GM19328 (cell line): ENCODE data around the gene F3.

Source experiments
- ATAC-seq: cut with Tn5 transposase; IDR thresholded peaks from one replicate; pipeline ENCODE4 v1.9.1; 2021; ENCODE audit warnings: mild to moderate bottlenecking, moderate library complexity; ENCODE audit not compliant: unreplicated experiment

The F3 gene

GRCh38 chr1:94528826-94529225 is 12.7 kb downstream of the F3 start:
- no peak for ATAC-seq

- ATAC-seq, result no peak
Observed at GRCh38 chr1:94528299-94528698, 13.3 kb downstream of the F3 start.

- ATAC-seq, result no peak
Observed at GRCh38 chr1:94527447-94528031, 14.0 kb downstream of the F3 start.

GRCh38 chr1:94526152-94526980 is 15.2 kb downstream of the F3 start:
- no peak for ATAC-seq

- no peak for ATAC-seq
Observed at GRCh38 chr1:94524531-94524930, 17.0 kb downstream of the F3 start.

GRCh38 chr1:94522304-94522703 is 19.3 kb downstream of the F3 start:
- ATAC-seq, result no peak

- ATAC-seq, result no peak
Observed at GRCh38 chr1:94519351-94519750, 22.2 kb downstream of the F3 start.

- ATAC-seq, result no peak
Observed at GRCh38 chr1:94515296-94515947, 26.1 kb downstream of the F3 start.

GRCh38 chr1:94514095-94514727 is 27.3 kb downstream of the F3 start:
- no peak for ATAC-seq

- ATAC-seq, result no peak
Observed at GRCh38 chr1:94512816-94513215, 28.7 kb downstream of the F3 start.

- ATAC-seq, result no peak
Observed at GRCh38 chr1:94504601-94505000, 37.0 kb downstream of the F3 start.

GRCh38 chr1:94503153-94503552 is 38.4 kb downstream of the F3 start:
- ATAC-seq, result no peak

GRCh38 chr1:94501935-94502334 is 39.6 kb downstream of the F3 start:
- no peak for ATAC-seq

- ATAC-seq, result no peak
Observed at GRCh38 chr1:94501426-94501825, 40.1 kb downstream of the F3 start.

GRCh38 chr1:94496076-94496755 is 45.3 kb downstream of the F3 start:
- ATAC-seq, result no peak

GRCh38 chr1:94490556-94490955 is 51.0 kb downstream of the F3 start:
- ATAC-seq, result no peak

- ATAC-seq, result no peak
Observed at GRCh38 chr1:94486990-94487389, 54.6 kb downstream of the F3 start.

- no peak for ATAC-seq
Observed at GRCh38 chr1:94481473-94481933, 60.1 kb downstream of the F3 start.

GRCh38 chr1:94479682-94480081 is 61.9 kb downstream of the F3 start:
- ATAC-seq, result no peak
